CD4-positive, alpha-beta memory T cell (primary cell): Measurements from ENCODE around the gene ALG5. TPM values are rescaled to one million over a fixed set of nuclear protein-coding genes. Genes with fewer than 3 reads are reported as not detected.

Source experiments
- polyA plus RNA-seq, 2 donors: library from polyadenylated mRNA; unstranded; fragments of 300-500 nt; fragmentation: Illumina TruSeq; gene quantifications; one replicate each; pipeline ENCODE4 v1.2.3, GENCODE V29; 2021
- total RNA-seq, 2 experiments: library from RNA; stranded (reverse); gene quantifications; one replicate each; pipeline ENCODE4 v1.2.3, GENCODE V29; 2021

Gene ALG5
- total and polyA plus RNA-seq, 4 experiments from 2014 or later, result 23.3 to 116 (median 50.0) TPM

Other genes with a start within 250 kb of the ALG5 start
- gene RFXAP, start 180.1 kb downstream of the ALG5 start, total RNA-seq, result 1 to 10 TPM; 8.8 to 9.9 TPM
- gene RFXAP, start 180.1 kb downstream of the ALG5 start, polyA plus RNA-seq, result 1 to 10 TPM; 1.6 to 2.8 TPM
- not detected for gene SMAD9, start 79.1 kb downstream of the ALG5 start, total RNA-seq
- gene SMAD9, start 79.1 kb downstream of the ALG5 start, polyA plus RNA-seq, result under 1 TPM in 1 of 2 donors, not detected in 1; 0.10 TPM
- 10 to 100 TPM; 71.4 to 75.3 TPM for gene EXOSC8, start 1.4 kb upstream of the ALG5 start, total RNA-seq
- 100 to 1,000 TPM in 1 of 2 donors, 10 to 100 TPM in 1; 64.3 to 103 TPM for gene EXOSC8, start 1.4 kb upstream of the ALG5 start, polyA plus RNA-seq
- 100 to 1,000 TPM; 104 to 105 TPM for gene SUPT20H, start 60.3 kb upstream of the ALG5 start, total RNA-seq
- gene SUPT20H, start 60.3 kb upstream of the ALG5 start, polyA plus RNA-seq, result 10 to 100 TPM; 59.9 to 66.2 TPM
- not detected for gene CSNK1A1L, start 106.3 kb upstream of the ALG5 start, total RNA-seq
- gene CSNK1A1L, start 106.3 kb upstream of the ALG5 start, polyA plus RNA-seq, result not detected